BJ (cell line): ENCODE data around the gene CNTFR. TPM values are rescaled to one million over a fixed set of nuclear protein-coding genes. Genes with fewer than 3 reads are reported as not detected.

ENCODE experiments used
- CTCF ChIA-PET: fragments of 350-600 bp; formaldehyde crosslinking; extraction: SDS; loops from one replicate; lab custom pipeline; 2021; ENCODE audit warnings: antibody characterized with exemption, inconsistent platforms; lab: Yijun Ruan, JAX
- POLR2A ChIA-PET: fragments of 300-600 bp; sonication (Branson Sonifier 250); formaldehyde crosslinking; extraction: SDS; loops from one replicate; lab custom pipeline; 2021; ENCODE audit warnings: antibody characterized with exemption; lab: Charles Lee
- DNase-seq: peaks from one replicate; pipeline ENCODE4 v3.0.0-alpha.2; 2011; ENCODE audit warnings: low read depth
- H3K27me3 ChIP-seq: 2 replicates; pipeline ENCODE4 v1.6.0; 2011; ENCODE audit warnings: low read length; ENCODE audit not compliant: control insufficient read depth, insufficient read depth
- H3K36me3 ChIP-seq: 2 replicates; pipeline ENCODE4 v1.5.1; 2011; ENCODE audit warnings: low read length; ENCODE audit not compliant: control insufficient read depth, insufficient read depth
- H3K4me3 ChIP-seq: 2 replicates; pipeline ENCODE4 v1.5.1; 2011; ENCODE audit warnings: low read depth, mild to moderate bottlenecking, control low read depth, low read length
- CTCF ChIP-seq: IDR thresholded peaks from 2 replicates; pipeline ENCODE4 v1.5.1; 2011; ENCODE audit warnings: low read depth, mild to moderate bottlenecking, control low read depth, inconsistent platforms, low read length, moderate library complexity; ENCODE audit not compliant: insufficient read depth
- polyA plus RNA-seq: library from polyadenylated mRNA; depleted of rRNA; stranded (reverse); fragments of >200 nt; gene quantifications from 2 replicates; pipeline ENCODE4 v1.2.3, GENCODE V29; 2011

Gene CNTFR
- polyA plus RNA-seq, 1 experiment, result 0.09 TPM

- no peaks in the 10 kb centered on the region for H3K36me3 ChIP-seq
- ChIA-PET POLR2A (interaction anchor here (0.6 kb wide), 1 partner anchor 111 kb away, joined by 3 read pairs; no protein-coding TSS in a partner anchor), CTCF (interaction anchor here (6.6 kb wide), 1 partner anchor 41 kb away, joined by 119 read pairs; no protein-coding TSS in a partner anchor)
- H3K27me3 ChIP-seq, result peaks cover 10% of the 10 kb centered on the region
- no peak for TF ChIP-seq CTCF
- no peak for DNase-seq
- no peak overlapping the region for H3K4me3 ChIP-seq
These were observed 37.5 kb downstream of the CNTFR start for GRCh38 chr9:34551751-34552605.

- DNase-seq, result no peak
- Histone ChIP-seq H3K4me3 (no peak overlapping the region), H3K36me3 (no peaks in the 10 kb centered on the region), H3K27me3 (peaks cover 10% of the 10 kb centered on the region)
- CTCF ChIA-PET, result interaction anchor here (6.6 kb wide), 1 partner anchor 42 kb away, joined by 119 read pairs; no protein-coding TSS in a partner anchor
- no peak for TF ChIP-seq CTCF
- POLR2A ChIA-PET, result no interaction called here
These were observed 38.7 kb downstream of the CNTFR start for GRCh38 chr9:34550681-34551270.

GRCh38 chr9:34550016-34550680 is 39.4 kb downstream of the CNTFR start:
- no peak for DNase-seq
- no peak overlapping the region for H3K4me3 ChIP-seq
- ChIA-PET POLR2A (no interaction called here), CTCF (interaction anchor here (0.8 to 6.6 kb wide), 6 partner anchors 29 to 146 kb away, joined by 3 to 119 read pairs (median 4); no protein-coding TSS in a partner anchor)
- H3K36me3 ChIP-seq, result no peaks in the 10 kb centered on the region
- TF ChIP-seq CTCF, result no peak
- H3K27me3 ChIP-seq, result peaks cover 12% of the 10 kb centered on the region

- no peaks in the 10 kb centered on the region for H3K36me3 ChIP-seq
- ChIA-PET CTCF (interaction anchor here (0.7 to 6.6 kb wide), 9 partner anchors 28 to 146 kb away, joined by 3 to 119 read pairs (median 5); no protein-coding TSS in a partner anchor), POLR2A (no interaction called here)
- TF ChIP-seq CTCF, result no peak
- no peak for DNase-seq
- no peak overlapping the region for H3K4me3 ChIP-seq
- peaks cover 9% of the 10 kb centered on the region for H3K27me3 ChIP-seq
These were observed 40.2 kb downstream of the CNTFR start for GRCh38 chr9:34549407-34549732.
